Body of pancreas (tissue), 4 donors: ENCODE data around the gene SAMD5.

Source experiments
- POLR2A ChIP-seq, 3 donors: fragments of 450-650 bp; IDR thresholded peaks; one replicate each; pipeline ENCODE4 v1.6.1; 2016; ENCODE audit warnings: antibody characterized with exemption in 3 of 3, mild to moderate bottlenecking in 2 of 3
- TF ChIP-seq, protein P1 (sequence below), 7 experiments: fragments of 450-650 bp in 4 of 7; fragments of 200-600 bp in 3 of 7; sonication (generic) in 3 of 7; IDR thresholded peaks; one replicate each; pipeline ENCODE4 v1.5.1; 2016 to 2019; ENCODE audit warnings: antibody characterized with exemption in 7 of 7

DNA sequence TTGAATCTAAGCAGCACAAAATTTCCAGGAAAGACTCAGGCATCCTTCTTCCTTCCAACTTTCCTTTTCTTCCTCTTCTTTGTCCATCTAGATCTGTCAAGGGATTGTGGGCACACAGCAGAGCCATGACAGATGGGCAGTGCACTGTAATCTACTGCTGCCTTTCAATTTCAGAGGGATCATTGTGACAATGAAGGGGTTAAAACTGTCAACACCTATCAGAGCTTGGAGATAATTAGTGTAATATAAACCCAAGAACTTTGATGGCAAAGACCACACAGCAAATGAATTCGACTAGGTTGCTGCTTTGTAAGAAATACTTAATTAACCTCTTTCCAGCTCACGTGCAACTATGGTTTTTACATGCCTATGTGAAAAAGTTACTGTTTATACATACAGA, 55.0 kb downstream of the SAMD5 start:
- TF ChIP-seq POLR2A (IDR thresholded peaks at IDR 0.05): no peak
- TF ChIP-seq, protein P1, sequence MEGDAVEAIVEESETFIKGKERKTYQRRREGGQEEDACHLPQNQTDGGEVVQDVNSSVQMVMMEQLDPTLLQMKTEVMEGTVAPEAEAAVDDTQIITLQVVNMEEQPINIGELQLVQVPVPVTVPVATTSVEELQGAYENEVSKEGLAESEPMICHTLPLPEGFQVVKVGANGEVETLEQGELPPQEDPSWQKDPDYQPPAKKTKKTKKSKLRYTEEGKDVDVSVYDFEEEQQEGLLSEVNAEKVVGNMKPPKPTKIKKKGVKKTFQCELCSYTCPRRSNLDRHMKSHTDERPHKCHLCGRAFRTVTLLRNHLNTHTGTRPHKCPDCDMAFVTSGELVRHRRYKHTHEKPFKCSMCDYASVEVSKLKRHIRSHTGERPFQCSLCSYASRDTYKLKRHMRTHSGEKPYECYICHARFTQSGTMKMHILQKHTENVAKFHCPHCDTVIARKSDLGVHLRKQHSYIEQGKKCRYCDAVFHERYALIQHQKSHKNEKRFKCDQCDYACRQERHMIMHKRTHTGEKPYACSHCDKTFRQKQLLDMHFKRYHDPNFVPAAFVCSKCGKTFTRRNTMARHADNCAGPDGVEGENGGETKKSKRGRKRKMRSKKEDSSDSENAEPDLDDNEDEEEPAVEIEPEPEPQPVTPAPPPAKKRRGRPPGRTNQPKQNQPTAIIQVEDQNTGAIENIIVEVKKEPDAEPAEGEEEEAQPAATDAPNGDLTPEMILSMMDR (IDR thresholded peaks at IDR 0.05): no peak
